ENCODE results near the gene PTCD2. TPM values are rescaled to one million over a fixed set of nuclear protein-coding genes. Genes with fewer than 3 reads are reported as not detected.

PTCD2 gene
- 9.4 and 10.4 TPM in 2 replicates for total RNA-seq
- long read RNA-seq, full-length matches to known transcripts: 62 of 84 reads
- long read RNA-seq, partial matches to known transcripts: 4 of 84 reads
- long read RNA-seq, other reads (novel, unspliced or antisense): 18 of 84 reads

DNA sequence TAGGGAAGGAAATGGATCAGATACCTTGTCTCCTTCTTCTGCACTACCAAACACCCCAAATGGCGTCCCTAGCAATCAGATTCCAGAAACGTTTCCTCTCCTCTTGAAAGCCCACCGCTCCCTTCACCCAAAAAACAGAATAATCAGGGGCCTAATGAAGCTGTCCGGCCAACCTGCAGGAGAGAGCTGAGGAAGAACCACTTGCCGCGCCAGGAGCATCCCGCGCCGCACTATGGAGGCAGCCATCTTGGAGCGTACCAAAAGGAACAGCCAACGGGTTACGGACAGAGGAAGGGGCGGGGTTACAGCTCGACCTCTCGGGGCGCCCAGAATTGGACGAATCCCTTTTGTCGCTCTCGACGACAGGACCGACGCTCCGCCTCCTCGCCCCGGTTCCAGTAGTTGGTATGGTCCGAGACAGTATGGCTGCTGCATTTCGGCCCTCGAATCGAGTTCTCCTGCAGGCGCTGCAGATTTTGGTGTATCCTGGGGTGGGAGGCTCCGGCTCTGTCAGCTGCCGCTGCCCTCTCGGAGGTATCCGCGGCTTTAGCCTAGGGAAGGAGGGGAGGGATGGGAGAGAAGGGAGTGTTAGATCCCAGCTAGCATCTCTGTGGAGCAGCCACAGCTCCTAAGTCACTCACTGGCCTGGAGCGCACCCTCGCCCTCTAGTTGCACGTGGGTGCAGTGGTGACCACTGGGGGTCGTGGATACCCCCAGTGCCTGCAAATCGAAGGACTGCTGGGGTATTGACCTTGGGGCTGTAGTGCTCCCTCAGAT lies at the start of gene PTCD2, which contains the start of gene MRPS27:
Gene PTCD2 (plus strand): TSS at position 398 of the 777 bp plus-strand sequence. CDS start 10 bp downstream, at position 408.
Gene MRPS27 (minus strand): TSS at position 265 of the 777 bp plus-strand sequence. CDS start 19 bp downstream, at position 246.
- Mint-ChIP-seq H3K4me1 (ENCODE audit: unreplicated experiment) (peaks cover 21% of the 10 kb centered on the region), H3K27me3 (ENCODE audit: unreplicated experiment) (no peaks in the 10 kb centered on the region), H3K27ac (ENCODE audit: unreplicated experiment) (peak within 1 kb of the TSS; percentile 90), H3K9me3 (ENCODE audit: unreplicated experiment) (no peaks in the 10 kb centered on the region), H3K4me3 (ENCODE audit: unreplicated experiment) (peak within 1 kb of the TSS; percentile 92), H3K36me3 (ENCODE audit: unreplicated experiment) (peaks cover 18% of the 10 kb centered on the region)
- DNase-seq (ENCODE audit: extremely low spot score, unreplicated experiment): peak; percentile 98
- TF ChIP-seq, protein P1, sequence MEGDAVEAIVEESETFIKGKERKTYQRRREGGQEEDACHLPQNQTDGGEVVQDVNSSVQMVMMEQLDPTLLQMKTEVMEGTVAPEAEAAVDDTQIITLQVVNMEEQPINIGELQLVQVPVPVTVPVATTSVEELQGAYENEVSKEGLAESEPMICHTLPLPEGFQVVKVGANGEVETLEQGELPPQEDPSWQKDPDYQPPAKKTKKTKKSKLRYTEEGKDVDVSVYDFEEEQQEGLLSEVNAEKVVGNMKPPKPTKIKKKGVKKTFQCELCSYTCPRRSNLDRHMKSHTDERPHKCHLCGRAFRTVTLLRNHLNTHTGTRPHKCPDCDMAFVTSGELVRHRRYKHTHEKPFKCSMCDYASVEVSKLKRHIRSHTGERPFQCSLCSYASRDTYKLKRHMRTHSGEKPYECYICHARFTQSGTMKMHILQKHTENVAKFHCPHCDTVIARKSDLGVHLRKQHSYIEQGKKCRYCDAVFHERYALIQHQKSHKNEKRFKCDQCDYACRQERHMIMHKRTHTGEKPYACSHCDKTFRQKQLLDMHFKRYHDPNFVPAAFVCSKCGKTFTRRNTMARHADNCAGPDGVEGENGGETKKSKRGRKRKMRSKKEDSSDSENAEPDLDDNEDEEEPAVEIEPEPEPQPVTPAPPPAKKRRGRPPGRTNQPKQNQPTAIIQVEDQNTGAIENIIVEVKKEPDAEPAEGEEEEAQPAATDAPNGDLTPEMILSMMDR (IDR thresholded peaks at IDR 0.05): peak; percentile 21

DNA sequence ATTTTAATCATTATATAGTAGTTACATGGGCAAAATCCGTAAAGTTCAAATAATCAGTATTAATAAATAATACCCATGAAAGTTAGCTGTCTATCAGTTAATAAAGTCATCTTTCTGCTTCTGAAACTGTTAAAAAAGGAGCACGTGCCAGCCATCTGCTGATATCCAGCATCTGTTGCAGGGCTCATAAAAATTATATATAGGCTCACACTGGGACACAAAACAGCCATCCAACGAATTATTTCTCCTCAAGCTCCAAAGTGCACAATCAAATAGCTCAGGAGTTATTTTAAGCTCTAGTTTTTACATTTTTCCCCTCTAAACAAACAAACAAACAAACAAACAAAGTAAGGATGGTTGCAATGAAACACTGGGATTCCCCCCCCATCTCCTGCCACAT lies 48.5 kb upstream of the PTCD2 start:
- peaks cover 26% of the 10 kb centered on the region for H3K4me1 Mint-ChIP-seq (ENCODE audit: unreplicated experiment)
- peaks cover 20% of the 10 kb centered on the region for H3K9me3 Mint-ChIP-seq (ENCODE audit: unreplicated experiment)
- no peak overlapping the region for H3K4me3 Mint-ChIP-seq (ENCODE audit: unreplicated experiment)
- no peak overlapping the region for H3K27ac Mint-ChIP-seq (ENCODE audit: unreplicated experiment)
- H3K27me3 Mint-ChIP-seq (ENCODE audit: unreplicated experiment): no peaks in the 10 kb centered on the region
- no peak for DNase-seq (ENCODE audit: extremely low spot score, unreplicated experiment)
- TF ChIP-seq, protein P1 (IDR thresholded peaks at IDR 0.05): no peak
- peaks cover 28% of the 10 kb centered on the region for H3K36me3 Mint-ChIP-seq (ENCODE audit: unreplicated experiment)

- peaks cover 31% of the 10 kb centered on the region for H3K36me3 Mint-ChIP-seq (ENCODE audit: unreplicated experiment)
- H3K4me3 Mint-ChIP-seq (ENCODE audit: unreplicated experiment): no peak overlapping the region
Observed at GRCh38 chr5:72272398-72272797, 47.8 kb upstream of the PTCD2 start.

DNA sequence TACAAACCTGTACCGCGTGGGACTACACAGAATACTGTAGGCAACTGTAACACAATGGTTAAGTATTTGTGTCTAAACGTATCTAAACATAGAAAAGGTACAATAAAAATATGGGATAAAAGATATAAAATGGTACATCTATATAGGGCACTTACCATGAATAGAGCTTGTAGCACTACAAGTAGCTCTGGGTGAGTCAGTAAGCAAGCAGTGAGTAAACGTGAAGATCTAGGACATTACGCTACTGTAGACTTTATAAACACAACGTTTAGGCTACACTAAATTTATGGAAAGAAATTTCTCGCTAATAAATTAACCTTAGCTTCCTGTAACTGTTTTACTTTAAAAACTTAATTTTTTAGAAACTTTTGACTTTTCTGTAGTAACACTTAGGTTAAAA lies 46.6 kb upstream of the PTCD2 start:
- Mint-ChIP-seq H3K27ac (ENCODE audit: unreplicated experiment) (no peak overlapping the region), H3K9me3 (ENCODE audit: unreplicated experiment) (peaks cover 20% of the 10 kb centered on the region), H3K27me3 (ENCODE audit: unreplicated experiment) (no peaks in the 10 kb centered on the region), H3K36me3 (ENCODE audit: unreplicated experiment) (peaks cover 31% of the 10 kb centered on the region), H3K4me1 (ENCODE audit: unreplicated experiment) (peaks cover 12% of the 10 kb centered on the region), H3K4me3 (ENCODE audit: unreplicated experiment) (no peak overlapping the region)
- TF ChIP-seq, protein P1 (IDR thresholded peaks at IDR 0.05): no peak
- DNase-seq (ENCODE audit: extremely low spot score, unreplicated experiment): no peak

More at GRCh38 chr5:72272398-72272797, 47.8 kb upstream of the PTCD2 start:
- Mint-ChIP-seq H3K27me3 (ENCODE audit: unreplicated experiment) (no peaks in the 10 kb centered on the region), H3K4me1 (ENCODE audit: unreplicated experiment) (peaks cover 23% of the 10 kb centered on the region), H3K27ac (ENCODE audit: unreplicated experiment) (no peak overlapping the region), H3K9me3 (ENCODE audit: unreplicated experiment) (peaks cover 20% of the 10 kb centered on the region)
- TF ChIP-seq, protein P1 (IDR thresholded peaks at IDR 0.05): no peak
- no peak for DNase-seq (ENCODE audit: extremely low spot score, unreplicated experiment)

DNA sequence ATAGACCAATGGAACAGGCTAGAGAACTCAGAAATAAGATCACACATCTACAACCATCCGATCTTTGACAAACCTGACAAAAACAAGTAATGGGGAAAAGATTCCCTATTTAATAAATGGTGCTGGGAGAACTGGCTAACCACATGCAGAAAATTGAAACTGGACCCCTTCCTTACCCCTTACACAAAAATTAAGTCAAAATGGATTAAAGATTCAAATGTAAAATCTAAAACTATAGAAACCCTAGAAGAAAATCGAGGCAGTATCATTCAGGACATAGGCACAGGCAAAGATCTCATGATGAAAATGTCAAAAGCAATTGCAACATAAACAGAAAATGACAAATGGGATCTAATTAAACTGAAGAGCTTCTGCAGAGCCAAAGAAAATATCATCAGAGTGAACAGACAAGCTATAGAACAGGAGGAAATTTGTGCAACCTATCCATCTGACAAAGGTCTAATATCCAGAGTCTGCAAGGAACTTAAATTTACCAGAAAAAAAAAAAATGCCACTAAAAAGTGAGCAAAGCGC lies 43.9 kb upstream of the PTCD2 start:
- no peaks in the 10 kb centered on the region for H3K27me3 Mint-ChIP-seq (ENCODE audit: unreplicated experiment)
- no peak for DNase-seq (ENCODE audit: extremely low spot score, unreplicated experiment)
- H3K9me3 Mint-ChIP-seq (ENCODE audit: unreplicated experiment): peaks cover 10% of the 10 kb centered on the region
- peaks cover 21% of the 10 kb centered on the region for H3K4me1 Mint-ChIP-seq (ENCODE audit: unreplicated experiment)
- peaks cover 20% of the 10 kb centered on the region for H3K36me3 Mint-ChIP-seq (ENCODE audit: unreplicated experiment)
- TF ChIP-seq, protein P1 (IDR thresholded peaks at IDR 0.05): no peak
- no peak overlapping the region for H3K4me3 Mint-ChIP-seq (ENCODE audit: unreplicated experiment)
- no peak overlapping the region for H3K27ac Mint-ChIP-seq (ENCODE audit: unreplicated experiment)

Data from osteocyte (in vitro differentiated cells).